Activated CD4-positive, CD25-positive, alpha-beta regulatory T cell treated with anti-CD3 and anti-CD28 coated beads, Interleukin-2, amount 50 U/mL, for 16 hours (primary cell): ENCODE data around the gene SYCE1L.
A peak's percentile ranks its signal among the peaks of the same experiment; 100 is the strongest.
"Not testable (repeated sequence)": the region's sequence is repeated elsewhere in the genome, so short reads cannot be mapped to it uniquely, and the experiment has no call there.

Experiments
- DNase-seq: peaks from one replicate; pipeline ENCODE4 v3.0.0-alpha.2; 2020; ENCODE audit warnings: low read depth, low spot score

Gene SYCE1L

DNA sequence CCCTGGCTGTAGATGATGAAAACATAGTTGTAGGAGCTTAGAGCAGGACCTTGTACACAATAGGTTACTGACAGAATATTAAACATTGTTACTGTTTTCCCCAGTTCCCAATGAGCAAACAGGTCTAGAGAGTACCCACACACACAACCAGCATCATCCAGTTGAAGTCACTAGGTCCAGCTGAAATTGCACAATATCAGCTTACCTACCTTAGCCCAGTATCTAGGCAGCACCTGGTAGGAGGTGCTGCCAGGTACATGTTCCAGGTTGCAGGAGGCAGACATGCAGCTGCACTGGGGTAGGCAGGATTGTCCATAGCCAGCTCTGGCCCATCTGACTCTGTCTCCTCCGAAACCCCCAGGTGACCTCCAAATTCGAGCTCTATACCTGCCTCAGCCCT lies 1.5 kb upstream of the SYCE1L start:
- no peak for DNase-seq

DNA sequence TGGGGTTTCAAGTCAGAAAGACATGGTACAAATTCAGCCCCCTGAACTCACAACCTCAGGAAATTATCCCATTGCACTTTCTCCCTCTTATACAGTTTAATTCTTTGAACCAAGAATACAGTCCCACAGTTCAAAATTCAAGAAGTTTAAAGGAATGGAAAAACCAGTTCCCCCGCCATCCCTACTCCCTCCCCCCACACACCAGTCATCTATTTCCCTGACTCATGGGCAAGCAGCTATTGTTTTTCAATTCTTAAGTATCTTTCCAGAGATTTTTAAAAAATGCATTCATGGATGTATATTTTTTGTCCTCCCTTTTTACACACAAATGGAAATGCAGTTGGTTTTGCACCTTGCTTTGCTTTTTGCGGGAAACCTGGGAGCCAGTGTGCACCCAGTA lies 7.3 kb downstream of the SYCE1L start:
- no peak for DNase-seq

DNA sequence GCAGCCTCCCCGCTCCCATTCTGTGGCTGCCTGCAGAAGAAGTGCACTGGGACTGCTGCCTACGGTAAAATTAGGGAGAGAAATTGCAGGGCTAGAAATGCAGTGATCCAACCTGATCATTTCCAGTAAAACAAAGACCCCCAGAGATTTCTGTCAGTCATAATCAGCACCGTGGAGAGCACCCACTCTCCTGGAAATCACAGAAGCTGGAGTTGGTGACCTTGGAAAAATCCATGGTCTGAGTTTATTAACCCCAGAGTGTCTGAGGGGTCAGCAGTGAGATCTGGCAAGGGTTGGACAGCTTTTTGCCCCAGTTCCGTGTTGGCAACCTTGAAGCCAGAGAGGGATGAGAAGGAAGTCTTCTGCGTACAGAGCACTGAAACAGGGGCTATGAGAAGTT lies 7.8 kb downstream of the SYCE1L start:
- DNase-seq, result no peak

DNA sequence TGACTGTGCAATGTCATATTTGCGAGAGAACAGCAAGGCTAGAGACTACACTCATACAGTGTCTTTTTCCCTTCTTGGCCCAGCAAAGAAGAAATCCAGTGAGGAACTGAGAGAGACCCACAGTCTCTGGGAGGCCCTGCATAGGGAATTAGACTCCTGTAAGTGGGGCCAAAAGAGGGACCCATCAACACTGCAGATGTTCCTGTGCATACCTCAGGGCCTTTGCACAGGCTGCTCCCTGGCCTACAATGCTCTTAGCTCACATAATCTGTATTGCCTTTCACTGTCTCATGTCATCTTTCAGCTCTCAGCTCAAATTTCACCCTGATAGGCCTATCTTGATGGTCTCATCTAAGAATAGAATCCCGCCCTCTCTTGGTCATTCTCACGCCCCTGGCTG lies 9.2 kb downstream of the SYCE1L start:
- no peak for DNase-seq

DNA sequence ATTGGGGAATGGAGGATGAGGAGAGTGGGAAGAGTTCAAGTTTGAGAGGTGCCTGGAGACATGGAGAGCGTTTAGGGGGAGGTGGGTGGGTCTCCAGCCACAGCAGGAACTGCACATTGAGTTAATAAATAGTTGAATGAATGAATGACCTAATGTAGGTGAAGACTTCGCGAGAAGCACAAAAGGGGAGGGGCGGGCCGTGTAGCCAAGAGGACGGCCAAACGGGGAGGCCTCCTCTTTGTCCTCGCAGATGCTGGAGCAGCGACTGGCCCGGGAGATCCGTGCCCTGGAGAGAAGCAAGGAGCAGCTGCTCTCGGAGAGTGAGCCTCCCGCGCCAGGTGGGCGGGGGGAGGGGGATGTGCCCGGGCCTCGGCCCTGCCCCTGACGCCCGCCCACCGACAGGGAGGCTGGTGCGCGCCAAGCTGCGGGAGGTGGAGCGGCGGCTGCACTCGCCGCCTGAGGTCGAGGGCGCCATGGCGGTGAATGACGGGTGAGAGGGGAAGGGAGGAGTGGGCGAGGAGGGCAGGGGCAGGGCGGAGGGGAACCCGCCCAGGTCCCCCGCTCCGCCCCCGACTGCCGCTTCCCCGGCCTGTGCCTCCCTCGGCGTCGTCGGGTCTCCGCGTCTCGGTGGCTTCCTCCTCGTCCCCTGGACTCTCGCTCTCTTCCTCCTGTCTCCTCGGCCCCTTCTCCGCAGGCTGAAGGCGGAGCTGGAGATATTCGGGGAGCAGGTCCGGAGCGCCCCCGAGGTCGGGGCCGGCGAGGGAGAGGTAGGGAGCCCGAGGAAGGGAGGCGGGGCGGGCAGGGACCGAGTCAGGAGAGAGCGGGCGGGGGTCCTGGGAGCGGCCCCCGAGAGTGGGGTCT lies 12.9 kb downstream of the SYCE1L start:
- DNase-seq, result peak; percentile 58

DNA sequence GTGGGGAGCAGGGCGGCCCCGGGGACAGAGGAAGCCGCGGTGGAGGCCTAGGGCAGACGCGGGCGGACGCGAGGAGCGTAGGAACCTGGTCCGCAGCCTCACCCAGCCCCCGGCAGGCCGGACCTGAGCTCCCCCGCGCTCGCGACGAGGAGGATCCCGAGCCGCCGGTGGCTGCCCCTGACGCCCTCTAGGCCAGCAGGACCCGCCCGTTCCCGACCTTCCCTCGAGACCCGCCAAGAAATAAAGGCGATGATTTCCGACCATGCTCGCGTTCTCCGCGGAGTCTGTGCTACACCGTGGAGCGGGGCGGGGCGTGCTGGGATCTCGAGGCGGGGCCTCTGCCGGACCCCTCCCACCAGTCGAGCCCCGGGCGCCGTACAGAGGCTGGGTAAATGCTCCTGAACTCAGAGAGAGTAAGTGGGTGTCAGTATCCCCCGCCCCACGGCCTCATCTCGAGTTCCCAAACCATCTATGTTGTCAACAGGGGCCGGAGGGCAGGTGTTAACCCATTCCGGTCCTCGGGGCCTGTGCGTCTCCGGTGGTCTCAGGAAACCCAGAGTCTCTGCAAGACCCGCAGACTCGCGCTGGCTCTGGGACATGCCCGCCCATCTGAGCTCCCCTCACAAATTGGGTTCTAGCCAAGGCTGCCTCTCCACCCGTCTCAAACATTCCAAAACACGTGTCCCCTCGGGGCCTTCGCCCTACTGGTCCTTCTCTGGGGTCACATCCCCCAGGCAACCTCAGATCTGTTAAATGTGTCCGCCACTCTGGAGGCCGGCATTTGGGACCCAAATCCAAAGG lies 13.7 kb downstream of the SYCE1L start:
- peak; percentile 35 for DNase-seq

DNA sequence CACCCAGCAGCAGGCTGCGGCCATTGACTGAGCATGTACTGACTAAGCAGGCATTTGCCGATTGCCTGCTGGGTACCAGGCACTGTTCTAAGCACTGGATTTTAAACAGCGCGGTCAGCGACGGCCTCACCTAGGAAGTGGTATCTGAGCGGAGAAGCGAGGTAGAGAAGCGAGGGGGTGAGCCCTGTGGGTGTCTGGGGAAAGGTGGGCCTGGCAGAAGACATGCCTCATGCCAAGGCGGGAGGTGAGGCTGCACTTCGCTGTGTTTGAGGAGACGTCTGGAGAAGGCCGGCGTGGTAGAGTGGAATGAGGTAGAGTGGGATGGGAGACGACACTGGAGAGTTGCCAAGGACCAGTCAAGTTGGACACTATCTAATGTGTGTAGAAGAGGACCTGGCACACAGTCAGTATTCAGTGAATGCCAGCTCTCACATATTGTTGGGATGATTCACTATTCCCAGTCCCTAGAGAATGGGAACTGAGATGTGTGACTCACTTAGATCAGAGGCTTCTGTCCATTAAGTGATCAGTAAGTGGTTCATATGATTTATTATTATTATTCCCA lies 14.4 kb downstream of the SYCE1L start:
- DNase-seq, result no peak

DNA sequence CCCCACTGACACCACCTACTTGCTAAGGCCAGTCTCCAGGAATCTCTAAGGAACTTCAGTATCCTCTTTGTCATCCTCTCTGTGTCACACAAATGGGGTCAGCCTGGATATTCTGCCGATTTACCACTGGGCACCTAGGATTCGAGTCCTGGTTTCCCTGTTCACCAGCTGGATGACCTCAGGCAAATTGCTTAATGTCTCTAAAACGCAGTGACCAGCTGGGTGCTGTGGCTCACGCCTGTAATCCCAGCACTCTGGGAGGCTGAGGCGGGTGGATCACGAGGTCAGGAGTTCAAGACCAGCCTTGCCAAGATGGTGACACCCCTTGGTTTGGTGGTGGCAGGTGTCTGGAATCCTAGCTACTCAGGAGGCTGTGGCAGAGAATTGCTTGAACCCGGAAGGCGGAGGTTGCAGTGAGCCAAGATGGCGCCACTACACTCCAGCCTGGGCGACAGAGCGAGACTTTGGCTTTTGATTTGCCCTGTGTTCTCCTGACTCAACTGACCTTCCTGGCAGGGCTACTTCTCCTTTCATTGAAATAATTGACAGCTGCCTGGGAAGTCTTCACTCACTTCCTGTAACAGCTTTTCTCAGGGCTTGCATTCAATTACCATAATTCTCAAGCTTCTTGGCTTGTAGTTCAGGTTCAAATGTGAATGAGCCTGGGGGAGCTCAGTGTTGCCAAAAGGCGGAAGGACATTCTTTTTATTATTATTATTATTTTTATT lies 15.4 kb downstream of the SYCE1L start:
- DNase-seq, result no peak

DNA sequence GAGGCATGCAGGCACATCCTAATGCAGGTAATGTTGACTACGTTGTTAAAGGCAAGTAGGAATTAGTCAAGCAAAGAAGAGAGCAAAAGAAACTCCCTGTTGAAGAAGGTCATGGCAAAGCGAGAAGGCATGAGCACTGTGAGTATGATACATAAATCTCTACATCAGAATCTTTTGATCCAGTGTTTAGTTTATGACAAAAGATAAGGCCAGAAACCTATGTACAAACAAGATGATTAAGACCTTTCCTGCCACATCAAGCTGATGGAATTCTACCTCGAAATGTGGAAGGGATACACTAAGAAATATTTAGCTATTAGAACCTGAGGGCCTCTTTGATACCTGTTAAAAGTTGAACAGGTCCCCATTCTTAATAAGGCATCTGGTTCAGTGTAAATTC lies 20.2 kb downstream of the SYCE1L start:
- DNase-seq, result no peak

DNA sequence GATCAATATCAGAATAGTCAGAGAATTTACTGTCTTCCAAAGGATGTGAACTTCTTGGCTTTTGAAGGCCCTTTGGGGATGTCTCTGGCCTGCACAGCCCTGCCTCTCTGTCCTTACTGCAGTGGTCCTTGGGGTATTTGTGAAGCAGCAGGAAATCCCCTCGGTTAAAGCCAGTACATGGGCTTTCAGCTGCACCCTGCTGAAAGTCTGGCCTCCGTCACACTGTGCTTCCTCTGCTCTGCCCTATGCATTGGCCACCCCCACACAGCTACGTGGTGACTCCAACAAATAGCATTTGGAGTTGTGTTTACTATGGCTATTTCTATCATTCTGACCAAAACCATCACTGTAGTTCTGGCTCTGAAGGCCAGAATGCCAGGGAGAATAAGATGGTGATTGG lies 21.2 kb downstream of the SYCE1L start:
- no peak for DNase-seq

DNA sequence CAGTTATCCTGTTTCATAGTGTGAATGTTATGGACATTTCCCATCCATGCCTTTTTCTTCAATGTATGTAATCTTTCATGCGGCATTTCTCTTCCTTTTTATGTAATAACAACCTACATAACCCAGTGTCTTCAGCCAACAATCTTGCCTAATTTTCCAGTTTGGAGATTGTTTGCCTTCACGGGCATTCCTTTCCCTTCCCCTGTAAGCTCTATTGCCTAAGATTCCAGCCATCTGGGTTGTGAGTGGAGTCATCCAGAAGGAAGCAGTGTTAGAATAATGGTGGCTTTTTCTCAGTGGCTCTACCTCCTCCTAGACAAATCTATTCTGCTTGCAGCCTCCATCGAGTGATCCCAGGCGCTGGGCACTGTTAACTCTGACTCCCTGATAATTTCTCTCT lies 22.3 kb downstream of the SYCE1L start:
- no peak for DNase-seq

DNA sequence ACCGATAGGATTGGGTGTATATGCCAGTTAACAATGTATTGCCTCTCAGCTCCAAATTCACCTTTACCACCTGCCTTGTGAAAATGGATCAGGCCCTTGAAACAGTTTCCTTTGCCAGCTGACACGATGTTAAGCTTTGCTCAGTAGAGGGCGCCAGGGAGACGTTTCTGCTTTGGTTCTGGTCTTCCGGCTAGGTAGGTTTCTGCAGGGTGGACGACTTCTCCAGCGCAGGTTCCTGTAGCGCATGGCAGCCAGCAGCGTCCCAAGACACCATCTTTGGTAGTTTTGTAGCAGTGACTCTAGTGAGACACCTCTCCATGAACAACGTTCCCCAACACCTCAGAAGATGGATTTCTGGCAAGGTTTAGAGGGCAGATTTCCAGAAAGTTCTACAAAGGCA lies 24.0 kb downstream of the SYCE1L start:
- DNase-seq, result no peak

DNA sequence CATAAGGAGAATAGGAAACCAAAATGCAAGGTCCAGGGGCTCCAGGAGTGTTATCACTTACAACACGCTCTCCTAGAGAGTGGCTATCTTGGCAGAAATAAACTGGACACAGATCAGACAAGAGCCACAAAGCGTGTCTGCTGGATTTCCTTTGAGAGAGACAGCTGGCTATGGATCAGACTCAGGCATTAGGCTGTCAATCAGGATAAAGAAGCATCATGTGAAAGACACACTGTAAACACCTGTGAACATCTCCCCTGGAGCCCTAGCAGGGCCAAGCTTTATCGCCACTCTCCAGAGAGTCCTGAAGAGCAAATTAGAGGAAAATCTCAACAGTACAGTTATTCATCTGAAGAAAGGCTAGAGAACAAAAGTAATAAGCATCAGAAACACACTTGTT lies 26.0 kb downstream of the SYCE1L start:
- no peak for DNase-seq

DNA sequence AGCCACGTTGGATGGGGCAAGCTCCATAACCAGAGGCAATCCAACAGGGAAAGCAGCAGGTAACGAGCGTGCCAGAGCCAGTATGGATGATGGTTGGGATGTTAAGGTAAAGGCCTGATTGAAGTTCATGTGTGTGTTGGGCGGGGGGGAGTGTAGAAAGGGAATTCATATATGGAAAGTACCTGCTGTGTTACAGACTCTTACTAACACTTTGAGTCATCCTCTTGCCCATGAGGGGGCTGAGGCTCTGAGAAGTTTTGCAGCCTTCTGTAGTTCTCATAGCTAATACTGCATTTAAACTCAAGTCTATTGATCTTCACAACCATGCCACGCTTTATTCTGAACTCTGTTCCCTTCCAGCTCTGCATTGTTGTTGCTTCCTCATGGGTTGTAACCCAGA lies 28.5 kb downstream of the SYCE1L start:
- no peak for DNase-seq

DNA sequence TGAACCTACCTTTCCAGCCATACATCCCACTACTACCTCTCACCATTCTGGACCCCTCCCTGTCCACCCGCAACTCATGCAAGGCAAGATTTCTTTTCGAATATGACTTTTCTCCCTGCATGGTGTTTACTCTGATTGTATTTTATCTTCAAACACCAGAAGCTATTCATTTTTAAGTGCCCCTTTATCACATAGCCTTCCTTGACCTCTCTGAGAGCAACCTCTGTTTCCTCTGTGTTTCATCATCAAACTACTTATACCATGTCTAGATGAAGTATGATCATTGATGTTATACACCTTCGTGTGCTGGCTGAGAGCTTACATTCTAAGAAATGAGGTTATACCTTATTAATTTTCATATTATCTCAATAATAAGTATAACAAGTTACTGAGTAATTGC lies 31.8 kb downstream of the SYCE1L start:
- no peak for DNase-seq

DNA sequence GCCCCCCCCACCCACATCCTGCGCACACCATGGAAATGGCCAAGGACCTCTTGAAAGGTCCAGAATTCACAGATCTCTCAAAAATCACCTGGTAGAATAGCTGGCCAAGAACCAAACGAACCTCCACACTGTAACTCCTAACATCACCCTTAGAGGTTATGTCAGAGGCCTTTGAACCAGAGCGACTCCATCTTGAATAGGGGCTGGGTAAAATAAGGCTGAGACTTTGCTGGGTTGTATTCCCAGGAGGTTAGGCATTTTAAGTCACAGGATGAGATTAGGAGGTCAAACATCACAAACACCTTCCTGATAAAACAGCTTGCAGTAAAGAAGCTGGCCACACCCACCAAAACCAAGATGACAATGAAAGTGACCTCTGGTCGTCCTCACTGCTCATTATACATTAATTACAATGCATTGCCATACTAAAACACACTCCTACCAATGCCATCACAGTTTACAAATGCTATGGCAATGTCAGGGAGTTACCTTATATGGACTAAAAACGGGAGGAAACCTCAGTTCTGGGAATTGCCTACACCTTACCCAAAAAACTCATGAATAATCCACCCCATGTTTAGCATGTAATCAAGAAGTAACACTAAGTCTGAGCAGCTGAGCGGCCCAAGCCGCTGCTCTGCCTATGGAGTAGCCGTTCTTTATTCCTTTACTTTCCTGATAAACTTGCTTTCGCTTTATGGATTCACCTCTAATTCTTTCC lies 34.8 kb downstream of the SYCE1L start:
- no peak for DNase-seq

DNA sequence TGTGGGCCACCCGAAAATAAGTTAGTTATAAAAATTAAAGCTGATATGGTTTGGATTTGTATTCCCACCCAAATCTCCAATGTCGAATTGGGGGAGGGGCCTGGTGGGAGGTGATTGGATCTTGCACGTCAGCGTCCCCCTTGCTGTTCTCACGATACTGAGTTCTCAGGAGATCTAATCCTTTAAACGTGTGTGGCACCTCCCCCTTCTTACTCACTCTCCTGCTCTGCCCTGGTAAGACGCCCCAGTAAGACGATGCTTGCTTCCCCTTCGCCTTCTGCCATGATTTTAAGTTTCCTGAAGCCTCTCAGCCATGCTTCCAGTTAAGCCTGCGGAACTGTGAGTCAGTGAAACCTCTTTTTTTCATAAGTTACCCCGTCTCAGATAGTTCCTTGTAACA lies 35.4 kb downstream of the SYCE1L start:
- no peak for DNase-seq

DNA sequence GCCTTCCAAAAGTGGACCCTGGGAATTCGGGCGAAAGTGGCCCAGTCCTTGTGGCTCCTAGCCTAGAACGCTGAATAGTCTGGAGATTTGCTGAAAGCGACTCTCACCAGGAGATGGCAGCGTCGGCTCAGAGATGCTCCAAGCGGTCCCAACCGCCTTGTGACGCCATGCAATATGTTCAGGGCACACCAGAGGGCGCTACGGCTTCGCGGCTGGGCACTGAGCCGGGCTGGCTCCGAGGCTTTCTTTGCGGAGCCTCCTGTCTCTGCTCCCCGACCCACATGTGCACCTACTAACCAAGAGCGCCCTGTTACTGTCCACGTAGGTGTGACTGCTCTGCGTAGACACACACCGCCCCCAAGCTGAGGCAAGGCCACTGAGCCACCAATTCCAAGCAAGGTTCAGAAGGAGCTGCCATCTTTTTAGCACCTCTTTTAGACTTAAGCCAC lies 36.9 kb downstream of the SYCE1L start:
- peak; percentile 69 for DNase-seq

DNA sequence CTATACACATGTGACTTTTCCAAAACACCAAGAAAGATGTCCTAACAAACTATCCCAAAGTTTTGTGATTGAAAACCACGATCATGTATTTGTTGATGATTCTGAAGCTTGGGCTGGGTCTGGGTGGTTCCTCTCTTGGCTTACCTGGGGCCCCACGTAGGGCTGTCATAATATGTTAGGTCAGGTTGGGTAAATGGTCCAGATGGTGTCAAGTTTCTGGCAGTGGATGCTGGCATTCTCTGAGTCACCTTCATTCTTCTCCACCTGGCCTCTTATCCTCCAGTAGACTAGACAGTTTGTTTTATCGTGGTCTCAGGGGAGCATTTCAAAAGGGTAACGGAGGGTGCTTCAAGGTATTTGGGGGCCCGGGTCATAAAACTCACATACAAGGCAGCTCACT lies 39.4 kb downstream of the SYCE1L start:
- no peak for DNase-seq

DNA sequence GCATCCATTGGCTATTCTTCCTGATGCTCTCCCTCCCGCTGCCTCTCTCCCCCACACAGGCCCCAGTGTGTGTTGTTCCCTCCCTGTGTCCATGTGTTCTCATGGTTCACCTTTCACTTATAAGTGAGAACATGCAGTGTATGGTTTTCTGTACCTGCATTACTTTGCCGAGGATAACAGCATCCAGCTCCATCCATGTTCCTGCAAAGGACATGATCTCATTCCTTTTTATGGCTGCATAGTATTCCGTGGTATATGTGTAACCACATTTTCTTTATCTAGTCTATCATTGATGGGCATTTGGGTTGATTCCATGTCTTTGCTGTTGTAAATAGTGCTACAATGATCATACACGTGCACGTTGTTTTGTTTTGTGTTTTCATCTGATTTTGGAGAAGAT lies 43.3 kb downstream of the SYCE1L start:
- not testable (repeated sequence) for DNase-seq

DNA sequence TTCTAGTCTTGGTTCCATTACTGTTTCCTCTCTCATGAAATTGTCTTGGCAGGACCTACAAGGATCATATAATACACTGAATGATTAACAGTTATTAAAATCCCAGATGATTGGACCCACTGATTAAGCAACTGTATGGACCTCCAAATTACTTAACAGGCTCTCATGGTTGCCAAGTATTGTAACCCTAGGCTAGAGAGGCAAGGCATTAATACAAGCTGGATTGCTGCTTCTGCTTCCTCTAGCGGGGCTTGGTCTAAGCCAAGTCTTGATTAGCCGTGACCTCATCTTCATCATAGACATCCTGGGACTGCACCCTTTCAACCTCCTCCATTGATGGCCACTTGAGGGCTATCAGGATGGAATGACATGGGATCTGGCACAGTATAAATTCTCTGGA lies 46.9 kb downstream of the SYCE1L start:
- no peak for DNase-seq
